Ishikawa (cell line): ENCODE measurements around the gene MAGI2.

Experiments used
- CEBPB ChIP-seq: IDR thresholded peaks from 2 replicates; pipeline ENCODE4 v1.6.1; 2012
- CREB1 ChIP-seq: IDR thresholded peaks from 2 replicates; pipeline ENCODE4 v1.6.1; 2012; ENCODE audit warnings: low read depth
- EGR1 ChIP-seq: IDR thresholded peaks from 2 replicates; pipeline ENCODE4 v1.6.1; 2012
- EP300 ChIP-seq: IDR thresholded peaks from 2 replicates; pipeline ENCODE4 v1.6.1; 2012; ENCODE audit warnings: borderline replicate concordance
- FOXM1 ChIP-seq: IDR thresholded peaks from 2 replicates; pipeline ENCODE4 v1.6.1; 2012; ENCODE audit warnings: low read depth, borderline replicate concordance
- NFIC ChIP-seq: IDR thresholded peaks from 2 replicates; pipeline ENCODE4 v1.6.1; 2012
- RAD21 ChIP-seq: IDR thresholded peaks from 2 replicates; pipeline ENCODE4 v1.6.1; 2012; ENCODE audit warnings: low read depth
- TAF1 ChIP-seq: IDR thresholded peaks from 2 replicates; pipeline ENCODE4 v1.6.1; 2012; ENCODE audit warnings: low read depth, mild to moderate bottlenecking
- TCF12 ChIP-seq: IDR thresholded peaks from 2 replicates; pipeline ENCODE4 v1.6.1; 2012; ENCODE audit warnings: low read depth
- TEAD4 ChIP-seq: IDR thresholded peaks from 2 replicates; pipeline ENCODE4 v1.6.1; 2012
- USF1 ChIP-seq: IDR thresholded peaks from 2 replicates; pipeline ENCODE4 v1.6.1; 2012
- YY1 ChIP-seq: IDR thresholded peaks from 2 replicates; pipeline ENCODE4 v1.6.1; 2012; ENCODE audit warnings: low read depth
- ZBTB7A ChIP-seq: IDR thresholded peaks from 2 replicates; pipeline ENCODE4 v1.6.1; 2012; ENCODE audit warnings: low read depth
- TF ChIP-seq, protein P1 (sequence below): IDR thresholded peaks from 2 replicates; pipeline ENCODE4 v1.6.1; 2012; ENCODE audit warnings: low read depth, mild to moderate bottlenecking
- TF ChIP-seq, protein P2 (sequence below): IDR thresholded peaks from 2 replicates; pipeline ENCODE4 v1.6.1; 2012

Gene MAGI2

GRCh38 chr7:79287981-79288380 is 165.5 kb downstream of the MAGI2 start:
- TF ChIP-seq USF1, result no peak
- no peak for TF ChIP-seq RAD21
- no peak for TF ChIP-seq EGR1
- TF ChIP-seq, protein P1, sequence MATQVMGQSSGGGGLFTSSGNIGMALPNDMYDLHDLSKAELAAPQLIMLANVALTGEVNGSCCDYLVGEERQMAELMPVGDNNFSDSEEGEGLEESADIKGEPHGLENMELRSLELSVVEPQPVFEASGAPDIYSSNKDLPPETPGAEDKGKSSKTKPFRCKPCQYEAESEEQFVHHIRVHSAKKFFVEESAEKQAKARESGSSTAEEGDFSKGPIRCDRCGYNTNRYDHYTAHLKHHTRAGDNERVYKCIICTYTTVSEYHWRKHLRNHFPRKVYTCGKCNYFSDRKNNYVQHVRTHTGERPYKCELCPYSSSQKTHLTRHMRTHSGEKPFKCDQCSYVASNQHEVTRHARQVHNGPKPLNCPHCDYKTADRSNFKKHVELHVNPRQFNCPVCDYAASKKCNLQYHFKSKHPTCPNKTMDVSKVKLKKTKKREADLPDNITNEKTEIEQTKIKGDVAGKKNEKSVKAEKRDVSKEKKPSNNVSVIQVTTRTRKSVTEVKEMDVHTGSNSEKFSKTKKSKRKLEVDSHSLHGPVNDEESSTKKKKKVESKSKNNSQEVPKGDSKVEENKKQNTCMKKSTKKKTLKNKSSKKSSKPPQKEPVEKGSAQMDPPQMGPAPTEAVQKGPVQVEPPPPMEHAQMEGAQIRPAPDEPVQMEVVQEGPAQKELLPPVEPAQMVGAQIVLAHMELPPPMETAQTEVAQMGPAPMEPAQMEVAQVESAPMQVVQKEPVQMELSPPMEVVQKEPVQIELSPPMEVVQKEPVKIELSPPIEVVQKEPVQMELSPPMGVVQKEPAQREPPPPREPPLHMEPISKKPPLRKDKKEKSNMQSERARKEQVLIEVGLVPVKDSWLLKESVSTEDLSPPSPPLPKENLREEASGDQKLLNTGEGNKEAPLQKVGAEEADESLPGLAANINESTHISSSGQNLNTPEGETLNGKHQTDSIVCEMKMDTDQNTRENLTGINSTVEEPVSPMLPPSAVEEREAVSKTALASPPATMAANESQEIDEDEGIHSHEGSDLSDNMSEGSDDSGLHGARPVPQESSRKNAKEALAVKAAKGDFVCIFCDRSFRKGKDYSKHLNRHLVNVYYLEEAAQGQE, result no peak
- no peak for TF ChIP-seq ZBTB7A
- TF ChIP-seq CEBPB, result no peak
- TF ChIP-seq EP300, result no peak
- TF ChIP-seq TAF1, result no peak
- no peak for TF ChIP-seq YY1

DNA sequence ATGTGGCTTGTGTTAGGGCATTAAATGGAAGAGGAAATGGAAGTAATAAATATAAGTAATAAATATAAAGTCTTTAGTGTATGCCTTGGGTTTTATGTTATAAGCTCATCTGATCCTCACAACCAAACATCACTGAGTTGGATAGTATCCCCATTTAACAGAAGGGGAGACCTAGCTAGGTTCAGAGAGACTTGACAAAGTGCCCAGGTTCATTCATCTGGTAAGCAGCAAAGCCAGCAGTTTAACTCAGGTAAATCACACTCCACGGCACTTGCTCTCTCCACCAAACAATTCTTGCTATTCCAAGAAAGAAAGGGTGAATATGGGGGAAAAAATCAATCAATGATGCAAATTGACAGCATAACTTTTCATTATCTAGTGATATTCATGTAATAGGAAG is 167.3 kb downstream of the MAGI2 start:
- TF ChIP-seq USF1, result no peak
- TF ChIP-seq, protein P2, sequence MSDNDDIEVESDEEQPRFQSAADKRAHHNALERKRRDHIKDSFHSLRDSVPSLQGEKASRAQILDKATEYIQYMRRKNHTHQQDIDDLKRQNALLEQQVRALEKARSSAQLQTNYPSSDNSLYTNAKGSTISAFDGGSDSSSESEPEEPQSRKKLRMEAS, result no peak
- TF ChIP-seq CEBPB, result no peak
- no peak for TF ChIP-seq CREB1
- no peak for TF ChIP-seq EP300
- no peak for TF ChIP-seq EGR1
- TF ChIP-seq TEAD4, result no peak
- no peak for TF ChIP-seq RAD21

DNA sequence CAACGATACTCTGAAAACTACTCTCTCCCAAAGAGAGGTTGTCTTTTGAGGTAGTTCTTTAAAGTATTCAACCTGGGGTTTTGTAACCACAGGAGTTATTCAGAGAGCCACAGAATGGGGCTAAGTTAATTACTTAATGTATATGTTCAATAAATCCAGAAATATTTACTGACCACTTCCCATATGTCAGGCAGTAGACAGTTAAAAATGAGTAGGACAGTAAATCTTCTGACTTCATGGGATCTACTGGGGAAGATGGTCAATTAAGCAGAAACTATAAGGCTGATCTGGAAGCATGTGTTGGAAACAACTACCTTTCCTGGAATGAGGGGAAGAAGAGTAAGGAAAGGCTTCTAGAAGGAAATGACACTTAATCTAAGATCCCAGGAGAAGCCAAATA is 167.7 kb downstream of the MAGI2 start:
- no peak for TF ChIP-seq CREB1
- TF ChIP-seq FOXM1, result no peak
- TF ChIP-seq TEAD4, result no peak
- no peak for TF ChIP-seq CEBPB
- no peak for TF ChIP-seq NFIC
- TF ChIP-seq ZBTB7A, result no peak
- no peak for TF ChIP-seq TAF1
- TF ChIP-seq EP300, result no peak
- TF ChIP-seq EGR1, result no peak

DNA sequence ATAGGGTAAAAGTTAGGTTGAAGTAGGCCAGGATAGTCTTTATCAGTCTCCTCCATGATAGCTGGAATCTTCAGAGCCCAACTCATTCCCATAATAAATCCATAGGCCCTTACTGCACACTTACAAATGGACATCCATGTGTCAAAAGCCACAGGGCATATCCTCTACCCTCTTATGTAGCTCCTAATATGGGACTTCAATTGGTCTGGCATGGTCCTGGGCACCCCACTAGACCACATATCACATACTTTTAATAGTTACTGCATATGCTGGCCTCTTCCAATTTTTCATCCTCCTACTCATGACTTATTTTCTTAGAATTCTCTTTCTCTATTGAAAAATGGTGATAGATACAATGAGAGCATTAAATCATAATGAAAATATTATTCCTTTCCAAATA is 169.3 kb downstream of the MAGI2 start:
- TF ChIP-seq, protein P1, result no peak
- TF ChIP-seq USF1, result no peak
- TF ChIP-seq TCF12, result no peak
- no peak for TF ChIP-seq ZBTB7A

GRCh38 chr7:79282882-79283602 is 170.4 kb downstream of the MAGI2 start:
- TF ChIP-seq CREB1, result no peak
- no peak for TF ChIP-seq RAD21
- TF ChIP-seq CEBPB, result 0 out of 2 replicates have a peak, but pooled peaks have one; percentile 30
- TF ChIP-seq EGR1, result no peak
- peak; percentile 67 for TF ChIP-seq TCF12
- TF ChIP-seq NFIC, result peak; percentile 61
- peak; percentile 94 for TF ChIP-seq TEAD4
- no peak for TF ChIP-seq ZBTB7A
- peak; percentile 75 for TF ChIP-seq FOXM1
- TF ChIP-seq USF1, result no peak
- TF ChIP-seq, protein P2, result no peak
- no peak for TF ChIP-seq TAF1
- TF ChIP-seq, protein P1, result no peak
- TF ChIP-seq YY1, result 0 out of 2 replicates have a peak, but pooled peaks have one; percentile 33
- TF ChIP-seq EP300, result peak; percentile 81
